GM21619 (cell line): ENCODE measurements around the gene TMEM204.

ENCODE experiments used
- ATAC-seq: cut with Tn5 transposase; IDR thresholded peaks from one replicate; pipeline ENCODE4 v1.9.1; 2021; ENCODE audit not compliant: unreplicated experiment

The TMEM204 gene

GRCh38 chr16:1498899-1499676, 34.4 kb upstream of the TMEM204 start:
- ATAC-seq: no peak

- no peak for ATAC-seq
Observed at GRCh38 chr16:1499756-1500464, 33.6 kb upstream of the TMEM204 start.

GRCh38 chr16:1500465-1501150, 32.9 kb upstream of the TMEM204 start:
- no peak for ATAC-seq

- ATAC-seq: no peak
Observed at GRCh38 chr16:1501630-1502029, 31.8 kb upstream of the TMEM204 start.

GRCh38 chr16:1502092-1503004, 31.1 kb upstream of the TMEM204 start:
- ATAC-seq: no peak

- no peak for ATAC-seq
Observed at GRCh38 chr16:1503110-1503955, 30.1 kb upstream of the TMEM204 start.

- ATAC-seq: no peak
Observed at GRCh38 chr16:1505073-1505844, 28.2 kb upstream of the TMEM204 start.

- no peak for ATAC-seq
Observed at GRCh38 chr16:1505912-1506311, 27.6 kb upstream of the TMEM204 start.

- no peak for ATAC-seq
Observed at GRCh38 chr16:1506494-1507213, 26.8 kb upstream of the TMEM204 start.

- no peak for ATAC-seq
Observed at GRCh38 chr16:1508494-1509187, 24.8 kb upstream of the TMEM204 start.

- ATAC-seq: no peak
Observed at GRCh38 chr16:1509307-1510221, 23.9 kb upstream of the TMEM204 start.

- no peak for ATAC-seq
Observed at GRCh38 chr16:1510272-1510671, 23.2 kb upstream of the TMEM204 start.

GRCh38 chr16:1510941-1511351, 22.5 kb upstream of the TMEM204 start:
- no peak for ATAC-seq

GRCh38 chr16:1511662-1512569, 21.6 kb upstream of the TMEM204 start:
- no peak for ATAC-seq

- ATAC-seq: no peak
Observed at GRCh38 chr16:1512774-1513173, 20.7 kb upstream of the TMEM204 start.

GRCh38 chr16:1514507-1514906, 19.0 kb upstream of the TMEM204 start:
- ATAC-seq: no peak
